ENCODE results near the gene PIP4K2A.
A peak's percentile ranks its signal among the peaks of the same experiment; 100 is the strongest.

Gene PIP4K2A

GRCh38 chr10:22573820-22574569 is 140.4 kb downstream of the PIP4K2A start:
- no peaks in the 10 kb centered on the region for H4K20me1 ChIP-seq (ENCODE audit: low read depth, low read length)
- no peak overlapping the region for H3K4me2 ChIP-seq (ENCODE audit: low read depth, low read length, poor library complexity, severe bottlenecking)
- no peaks in the 10 kb centered on the region for H3K9me2 ChIP-seq (replicated peaks; ENCODE audit: insufficient read depth, low read length)
- H3K27ac ChIP-seq (ENCODE audit: low read depth, low read length), result no peak overlapping the region
- H3K36me3 ChIP-seq (ENCODE audit: low read length), result no peaks in the 10 kb centered on the region
- no peak overlapping the region for H3K9ac ChIP-seq (ENCODE audit: low read length)
- H3K27me3 ChIP-seq (ENCODE audit: low read length), result no peaks in the 10 kb centered on the region
- no peaks in the 10 kb centered on the region for H3K9me3 ChIP-seq (ENCODE audit: insufficient read depth, low read length)
- H3K4me3 ChIP-seq (ENCODE audit: insufficient read depth, low read length, poor library complexity, severe bottlenecking), result no peak overlapping the region
- no peaks in the 10 kb centered on the region for H3K79me2 ChIP-seq (ENCODE audit: insufficient read depth, low read length)
- H2AFZ ChIP-seq (ENCODE audit: low read depth, low read length, severe bottlenecking), result no peak overlapping the region
- TF ChIP-seq, protein P1, sequence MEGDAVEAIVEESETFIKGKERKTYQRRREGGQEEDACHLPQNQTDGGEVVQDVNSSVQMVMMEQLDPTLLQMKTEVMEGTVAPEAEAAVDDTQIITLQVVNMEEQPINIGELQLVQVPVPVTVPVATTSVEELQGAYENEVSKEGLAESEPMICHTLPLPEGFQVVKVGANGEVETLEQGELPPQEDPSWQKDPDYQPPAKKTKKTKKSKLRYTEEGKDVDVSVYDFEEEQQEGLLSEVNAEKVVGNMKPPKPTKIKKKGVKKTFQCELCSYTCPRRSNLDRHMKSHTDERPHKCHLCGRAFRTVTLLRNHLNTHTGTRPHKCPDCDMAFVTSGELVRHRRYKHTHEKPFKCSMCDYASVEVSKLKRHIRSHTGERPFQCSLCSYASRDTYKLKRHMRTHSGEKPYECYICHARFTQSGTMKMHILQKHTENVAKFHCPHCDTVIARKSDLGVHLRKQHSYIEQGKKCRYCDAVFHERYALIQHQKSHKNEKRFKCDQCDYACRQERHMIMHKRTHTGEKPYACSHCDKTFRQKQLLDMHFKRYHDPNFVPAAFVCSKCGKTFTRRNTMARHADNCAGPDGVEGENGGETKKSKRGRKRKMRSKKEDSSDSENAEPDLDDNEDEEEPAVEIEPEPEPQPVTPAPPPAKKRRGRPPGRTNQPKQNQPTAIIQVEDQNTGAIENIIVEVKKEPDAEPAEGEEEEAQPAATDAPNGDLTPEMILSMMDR (IDR thresholded peaks at IDR 0.05; ENCODE audit: insufficient read depth, low read length, poor library complexity, severe bottlenecking), result peak; percentile 43
- no peak for TF ChIP-seq EZH2phosphoT487 (conservative IDR thresholded peaks at IDR 0.05; ENCODE audit: low read length)
- H3F3A ChIP-seq (ENCODE audit: insufficient read depth), result no peaks in the 10 kb centered on the region

GRCh38 chr10:22570733-22571430 is 143.5 kb downstream of the PIP4K2A start:
- TF ChIP-seq EZH2phosphoT487 (conservative IDR thresholded peaks at IDR 0.05; ENCODE audit: low read length), result no peak
- TF ChIP-seq, protein P1 (IDR thresholded peaks at IDR 0.05; ENCODE audit: insufficient read depth, low read length, poor library complexity, severe bottlenecking), result no peak
- Histone ChIP-seq H3F3A (ENCODE audit: insufficient read depth) (no peaks in the 10 kb centered on the region), H3K4me2 (ENCODE audit: low read depth, low read length, poor library complexity, severe bottlenecking) (no peak overlapping the region), H3K9me3 (ENCODE audit: insufficient read depth, low read length) (no peaks in the 10 kb centered on the region), H3K4me3 (ENCODE audit: insufficient read depth, low read length, poor library complexity, severe bottlenecking) (no peak overlapping the region), H3K9ac (ENCODE audit: low read length) (no peak overlapping the region), H3K27me3 (ENCODE audit: low read length) (no peaks in the 10 kb centered on the region), H3K79me2 (ENCODE audit: insufficient read depth, low read length) (no peaks in the 10 kb centered on the region), H2AFZ (ENCODE audit: low read depth, low read length, severe bottlenecking) (no peak overlapping the region), H3K36me3 (ENCODE audit: low read length) (peaks cover 3% of the 10 kb centered on the region; the same call in 1 of the 2 replicates), H4K20me1 (ENCODE audit: low read depth, low read length) (no peaks in the 10 kb centered on the region), H3K9me2 (replicated peaks; ENCODE audit: insufficient read depth, low read length) (no peaks in the 10 kb centered on the region), H3K27ac (ENCODE audit: low read depth, low read length) (no peak overlapping the region)

- no peaks in the 10 kb centered on the region for H3F3A ChIP-seq (ENCODE audit: insufficient read depth)
- no peak overlapping the region for H3K4me2 ChIP-seq (ENCODE audit: low read depth, low read length, poor library complexity, severe bottlenecking)
- no peak for TF ChIP-seq EZH2phosphoT487 (conservative IDR thresholded peaks at IDR 0.05; ENCODE audit: low read length)
- TF ChIP-seq, protein P1 (IDR thresholded peaks at IDR 0.05; ENCODE audit: insufficient read depth, low read length, poor library complexity, severe bottlenecking), result no peak
- H3K79me2 ChIP-seq (ENCODE audit: insufficient read depth, low read length), result no peaks in the 10 kb centered on the region
- H3K9me3 ChIP-seq (ENCODE audit: insufficient read depth, low read length), result no peaks in the 10 kb centered on the region
- H4K20me1 ChIP-seq (ENCODE audit: low read depth, low read length), result no peaks in the 10 kb centered on the region
- no peaks in the 10 kb centered on the region for H3K9me2 ChIP-seq (replicated peaks; ENCODE audit: insufficient read depth, low read length)
- H3K36me3 ChIP-seq (ENCODE audit: low read length), result peaks cover 3% of the 10 kb centered on the region; the same call in 1 of the 2 replicates
- no peak overlapping the region for H2AFZ ChIP-seq (ENCODE audit: low read depth, low read length, severe bottlenecking)
- no peak overlapping the region for H3K9ac ChIP-seq (ENCODE audit: low read length)
- no peak overlapping the region for H3K27ac ChIP-seq (ENCODE audit: low read depth, low read length)
- no peaks in the 10 kb centered on the region for H3K27me3 ChIP-seq (ENCODE audit: low read length)
- H3K4me3 ChIP-seq (ENCODE audit: insufficient read depth, low read length, poor library complexity, severe bottlenecking), result no peak overlapping the region
These were observed 144.1 kb downstream of the PIP4K2A start for GRCh38 chr10:22570234-22570633.
